C4-2B (cell line): ENCODE data around the gene MFSD2B.

Source experiments
- H3K27ac ChIP-seq: fragments of 450-650 bp; 2 replicates; pipeline ENCODE4 v1.5.1; 2017
- CTCF ChIP-seq: fragments of 450-650 bp; conservative IDR thresholded peaks from 2 replicates; pipeline ENCODE4 v1.5.1; 2017; ENCODE audit warnings: mild to moderate bottlenecking
- ZFX ChIP-seq: fragments of 450-650 bp; IDR thresholded peaks from 2 replicates; pipeline ENCODE4 v1.6.1; 2017

Gene MFSD2B

GRCh38 chr2:24009680-24010476 is at the start of gene MFSD2B:
TSS of gene MFSD2B (plus strand) at chr2:24010085. CDS start at chr2:24010097, 12 bp downstream.
- no peak for TF ChIP-seq ZFX
- no peak for TF ChIP-seq CTCF
- H3K27ac ChIP-seq = no peak within 1 kb of the TSS

GRCh38 chr2:23967846-23968245 is 42.0 kb upstream of the MFSD2B start:
- TF ChIP-seq ZFX = no peak
- TF ChIP-seq CTCF = no peak
- no peak overlapping the region for H3K27ac ChIP-seq

GRCh38 chr2:23976883-23977282 is 33.0 kb upstream of the MFSD2B start:
- TF ChIP-seq CTCF (no peak), ZFX (no peak)
- H3K27ac ChIP-seq = no peak overlapping the region

GRCh38 chr2:23988371-23988770 is 21.5 kb upstream of the MFSD2B start:
- no peak overlapping the region for H3K27ac ChIP-seq
- TF ChIP-seq ZFX (no peak), CTCF (peak; percentile 71)

- TF ChIP-seq CTCF = no peak
- no peak for TF ChIP-seq ZFX
- no peak overlapping the region for H3K27ac ChIP-seq
These were observed 17.0 kb upstream of the MFSD2B start for GRCh38 chr2:23992931-23993330.

GRCh38 chr2:23993736-23994269 is 16.1 kb upstream of the MFSD2B start:
- TF ChIP-seq CTCF (no peak), ZFX (no peak)
- H3K27ac ChIP-seq = no peak overlapping the region

- TF ChIP-seq ZFX (no peak), CTCF (no peak)
- H3K27ac ChIP-seq = no peak overlapping the region
These were observed 15.3 kb upstream of the MFSD2B start for GRCh38 chr2:23994567-23994966.
